ENCODE data around the gene ITCH. TPM values are rescaled to one million over a fixed set of nuclear protein-coding genes. Genes with fewer than 3 reads are reported as not detected.
A peak's percentile ranks its signal among the peaks of the same experiment; 100 is the strongest.
"Not testable (repeated sequence)": the region's sequence is repeated elsewhere in the genome, so short reads cannot be mapped to it uniquely, and the experiment has no call there.

The ITCH gene
- total and polyA plus RNA-seq, 2 experiments from 2014 or later, result 14.3 to 39.2 TPM

DNA sequence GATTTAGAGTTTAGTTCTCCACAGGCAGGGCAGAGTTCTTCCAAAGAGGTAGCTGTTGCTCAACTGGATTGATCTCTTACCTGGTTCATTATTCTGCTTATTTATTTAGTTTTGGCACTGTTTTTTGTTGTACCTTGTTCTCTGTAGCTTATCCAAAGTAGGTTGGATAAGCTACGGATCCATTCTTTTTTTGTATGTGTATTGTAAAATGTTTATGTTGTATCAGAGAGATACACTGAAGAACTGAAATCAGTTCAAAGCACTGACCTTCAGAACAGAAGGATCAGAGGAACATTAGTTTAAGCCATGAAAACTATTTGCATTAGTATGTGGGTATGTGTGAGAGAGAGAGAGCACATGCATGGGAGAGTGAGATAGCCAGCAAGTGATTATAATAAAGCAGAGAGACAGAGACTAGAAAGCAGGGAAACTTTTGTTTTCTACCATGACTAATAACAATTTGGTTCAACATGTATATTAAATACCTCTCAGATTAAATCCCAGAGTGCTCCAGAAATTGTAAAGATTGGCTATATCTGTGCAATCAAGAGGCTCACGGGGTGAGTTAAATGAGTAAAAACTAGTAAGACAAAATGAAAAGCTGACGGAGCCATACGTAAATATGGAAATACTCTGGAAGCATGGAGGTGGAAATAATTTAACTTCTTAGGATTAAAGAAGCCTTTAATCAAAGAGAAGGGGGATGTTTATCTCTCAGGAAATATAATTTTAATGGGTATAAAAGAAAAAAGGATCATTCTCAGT, 40.2 kb downstream of the ITCH start:
- Histone ChIP-seq H3K9me3 (ENCODE audit: low read depth) (no peaks in the 10 kb centered on the region), H3K4me1 (ENCODE audit: low read depth) (peaks cover 23% of the 10 kb centered on the region), H3K4me3 (no peak overlapping the region), H3K27ac (peak overlapping the region; percentile 69), H3K27me3 (no peaks in the 10 kb centered on the region), H3K36me3 (peaks cover 1% of the 10 kb centered on the region)
- TF ChIP-seq, protein P1, sequence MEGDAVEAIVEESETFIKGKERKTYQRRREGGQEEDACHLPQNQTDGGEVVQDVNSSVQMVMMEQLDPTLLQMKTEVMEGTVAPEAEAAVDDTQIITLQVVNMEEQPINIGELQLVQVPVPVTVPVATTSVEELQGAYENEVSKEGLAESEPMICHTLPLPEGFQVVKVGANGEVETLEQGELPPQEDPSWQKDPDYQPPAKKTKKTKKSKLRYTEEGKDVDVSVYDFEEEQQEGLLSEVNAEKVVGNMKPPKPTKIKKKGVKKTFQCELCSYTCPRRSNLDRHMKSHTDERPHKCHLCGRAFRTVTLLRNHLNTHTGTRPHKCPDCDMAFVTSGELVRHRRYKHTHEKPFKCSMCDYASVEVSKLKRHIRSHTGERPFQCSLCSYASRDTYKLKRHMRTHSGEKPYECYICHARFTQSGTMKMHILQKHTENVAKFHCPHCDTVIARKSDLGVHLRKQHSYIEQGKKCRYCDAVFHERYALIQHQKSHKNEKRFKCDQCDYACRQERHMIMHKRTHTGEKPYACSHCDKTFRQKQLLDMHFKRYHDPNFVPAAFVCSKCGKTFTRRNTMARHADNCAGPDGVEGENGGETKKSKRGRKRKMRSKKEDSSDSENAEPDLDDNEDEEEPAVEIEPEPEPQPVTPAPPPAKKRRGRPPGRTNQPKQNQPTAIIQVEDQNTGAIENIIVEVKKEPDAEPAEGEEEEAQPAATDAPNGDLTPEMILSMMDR (IDR thresholded peaks at IDR 0.05; ENCODE audit: low read depth, low read length), result no peak
- no peak for DNase-seq (ENCODE audit: low read depth in 1 of 2, low spot score in 1 of 2)

GRCh38 chr20:34403908-34404307, 40.8 kb downstream of the ITCH start:
- Histone ChIP-seq H3K4me1 (ENCODE audit: low read depth) (peaks cover 23% of the 10 kb centered on the region), H3K4me3 (no peak overlapping the region), H3K9me3 (ENCODE audit: low read depth) (no peaks in the 10 kb centered on the region), H3K27me3 (no peaks in the 10 kb centered on the region), H3K36me3 (peaks cover 8% of the 10 kb centered on the region), H3K27ac (peak overlapping the region; percentile 69)
- TF ChIP-seq, protein P1 (IDR thresholded peaks at IDR 0.05; ENCODE audit: low read depth, low read length), result no peak
- no peak for DNase-seq (ENCODE audit: low read depth in 1 of 2, low spot score in 1 of 2)

DNA sequence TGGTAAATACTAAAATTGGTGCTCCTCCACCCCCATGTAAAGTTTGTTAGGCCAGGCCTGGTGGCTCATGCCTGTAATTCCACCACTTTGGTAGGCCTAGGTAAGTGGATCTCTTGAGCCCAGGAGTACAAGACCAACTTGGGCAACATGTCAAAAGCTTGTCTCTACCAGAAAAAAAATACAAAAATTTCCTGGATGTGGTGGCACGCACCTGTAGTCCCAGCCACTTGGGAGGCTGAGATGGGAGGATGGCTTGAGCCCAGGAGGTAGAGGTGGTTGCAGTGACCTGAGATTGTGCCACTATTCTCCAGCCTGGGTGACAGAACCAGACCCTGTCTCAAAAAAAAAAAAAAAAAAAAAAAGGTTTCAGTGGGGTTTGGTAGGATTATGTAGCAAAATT, 41.7 kb downstream of the ITCH start:
- Histone ChIP-seq H3K27me3 (no peaks in the 10 kb centered on the region), H3K27ac (no peak overlapping the region), H3K4me3 (no peak overlapping the region), H3K36me3 (peaks cover 11% of the 10 kb centered on the region), H3K9me3 (ENCODE audit: low read depth) (no peaks in the 10 kb centered on the region), H3K4me1 (ENCODE audit: low read depth) (peaks cover 23% of the 10 kb centered on the region)
- TF ChIP-seq, protein P1 (IDR thresholded peaks at IDR 0.05; ENCODE audit: low read depth, low read length), result no peak
- DNase-seq (ENCODE audit: low read depth in 1 of 2, low spot score in 1 of 2), result no peak

GRCh38 chr20:34405247-34405651, 42.2 kb downstream of the ITCH start:
- H3K27me3 ChIP-seq; H3K9me3 ChIP-seq (ENCODE audit: low read depth); H3K27ac ChIP-seq; H3K4me3 ChIP-seq; DNase-seq (ENCODE audit: low read depth in 1 of 2, low spot score in 1 of 2): not testable (repeated sequence)
- H3K4me1 ChIP-seq (ENCODE audit: low read depth), result peaks cover 23% of the 10 kb centered on the region
- H3K36me3 ChIP-seq, result peaks cover 11% of the 10 kb centered on the region

DNA sequence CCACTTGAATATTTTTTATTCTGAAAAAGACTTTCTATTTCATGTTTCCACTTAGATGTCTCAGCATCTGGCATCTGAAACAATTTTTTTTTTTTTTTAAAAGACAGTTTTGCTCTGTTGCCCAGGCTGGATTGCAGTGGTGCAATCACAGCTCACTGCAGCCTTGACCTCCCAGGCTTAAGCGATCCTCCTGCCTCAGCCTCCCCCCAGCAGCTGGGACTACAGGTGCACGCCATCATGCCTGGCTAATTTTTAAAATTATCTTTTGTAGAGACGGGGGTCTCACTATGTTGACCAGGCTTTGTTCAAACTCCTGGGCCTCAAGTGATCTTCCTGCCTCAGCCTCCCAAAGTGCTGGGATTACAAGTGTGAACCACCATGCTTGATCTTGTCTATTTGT, 42.9 kb downstream of the ITCH start:
- not testable (repeated sequence) for H3K27ac ChIP-seq; DNase-seq (ENCODE audit: low read depth in 1 of 2, low spot score in 1 of 2); H3K27me3 ChIP-seq; H3K4me3 ChIP-seq; H3K9me3 ChIP-seq (ENCODE audit: low read depth)
- Histone ChIP-seq H3K4me1 (ENCODE audit: low read depth) (peaks cover 20% of the 10 kb centered on the region), H3K36me3 (peaks cover 11% of the 10 kb centered on the region)

GRCh38 chr20:34407962-34408474, 44.9 kb downstream of the ITCH start:
- TF ChIP-seq, protein P1 (IDR thresholded peaks at IDR 0.05; ENCODE audit: low read depth, low read length), result no peak
- H3K4me1 ChIP-seq (ENCODE audit: low read depth), result peaks cover 12% of the 10 kb centered on the region
- H3K36me3 ChIP-seq, result peaks cover 22% of the 10 kb centered on the region

More at GRCh38 chr20:34407962-34408474, 44.9 kb downstream of the ITCH start:
- DNase-seq (ENCODE audit: low read depth in 1 of 2, low spot score in 1 of 2), result no peak
- H3K27ac ChIP-seq, result peak overlapping the region; percentile 19
- H3K9me3 ChIP-seq (ENCODE audit: low read depth), result no peaks in the 10 kb centered on the region
- no peaks in the 10 kb centered on the region for H3K27me3 ChIP-seq
- no peak overlapping the region for H3K4me3 ChIP-seq
